GM19372 (cell line): ENCODE results near the gene SPINDOC.

ENCODE experiments used
- ATAC-seq: cut with Tn5 transposase; IDR thresholded peaks from one replicate; pipeline ENCODE4 v1.9.1; 2021; ENCODE audit warnings: mild to moderate bottlenecking, low read depth, moderate library complexity; ENCODE audit not compliant: unreplicated experiment

The SPINDOC gene

DNA sequence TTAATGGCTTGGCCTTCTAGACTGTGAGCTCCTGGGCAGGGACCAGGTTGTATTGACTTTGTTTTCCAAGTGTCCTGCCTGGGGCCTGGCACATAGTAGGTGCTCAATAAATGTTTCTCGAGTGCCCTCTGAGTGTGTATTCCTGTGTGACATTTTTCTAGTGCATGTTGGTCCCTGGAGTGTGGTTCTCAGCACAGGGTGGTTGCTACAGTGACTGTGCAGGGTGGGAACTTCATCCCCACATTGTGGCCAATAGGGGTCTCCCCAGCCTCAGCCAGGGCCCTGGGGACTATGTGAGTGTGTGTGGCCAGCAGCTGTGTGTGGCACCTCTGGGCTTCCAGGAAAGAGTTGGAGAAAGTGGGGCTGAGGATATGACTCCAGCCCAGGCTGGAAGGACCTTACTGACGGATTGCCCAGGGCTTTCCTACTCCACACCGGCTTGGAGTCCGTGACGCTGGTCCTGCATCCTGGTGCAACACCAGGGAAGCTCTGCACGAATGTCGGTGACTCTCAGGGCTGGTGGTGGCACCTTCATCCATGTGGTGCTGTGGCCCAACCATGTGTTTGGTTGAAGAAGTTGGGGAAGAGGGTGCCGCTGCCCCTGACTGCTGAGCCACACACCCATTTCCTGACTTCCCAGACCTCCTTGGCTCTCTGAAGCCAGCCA lies 16.7 kb downstream of the SPINDOC start:
- ATAC-seq = no peak

DNA sequence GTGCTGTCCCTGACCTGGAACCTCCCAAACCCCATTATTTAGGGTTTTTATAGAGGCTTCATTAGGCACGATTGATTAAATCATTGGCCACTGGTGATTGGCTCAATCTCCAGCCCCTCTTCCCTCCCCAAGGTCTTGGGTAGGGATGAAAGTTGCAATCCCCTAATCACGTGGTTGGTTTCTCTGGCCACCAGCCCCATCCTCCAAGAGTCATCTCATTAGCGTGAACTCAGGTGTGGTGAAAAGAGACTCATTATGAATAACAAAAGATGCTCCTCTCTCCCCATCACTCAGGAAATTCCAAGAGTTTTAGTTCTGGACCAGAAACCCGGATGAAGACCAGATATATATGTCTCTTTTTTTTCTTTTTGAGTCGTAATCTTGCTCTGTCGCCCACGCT lies 18.1 kb downstream of the SPINDOC start:
- ATAC-seq = no peak

- no peak for ATAC-seq
Observed at GRCh38 chr11:63832336-63832735, 19.1 kb downstream of the SPINDOC start.

GRCh38 chr11:63833048-63833447 lies 19.8 kb downstream of the SPINDOC start:
- no peak for ATAC-seq

DNA sequence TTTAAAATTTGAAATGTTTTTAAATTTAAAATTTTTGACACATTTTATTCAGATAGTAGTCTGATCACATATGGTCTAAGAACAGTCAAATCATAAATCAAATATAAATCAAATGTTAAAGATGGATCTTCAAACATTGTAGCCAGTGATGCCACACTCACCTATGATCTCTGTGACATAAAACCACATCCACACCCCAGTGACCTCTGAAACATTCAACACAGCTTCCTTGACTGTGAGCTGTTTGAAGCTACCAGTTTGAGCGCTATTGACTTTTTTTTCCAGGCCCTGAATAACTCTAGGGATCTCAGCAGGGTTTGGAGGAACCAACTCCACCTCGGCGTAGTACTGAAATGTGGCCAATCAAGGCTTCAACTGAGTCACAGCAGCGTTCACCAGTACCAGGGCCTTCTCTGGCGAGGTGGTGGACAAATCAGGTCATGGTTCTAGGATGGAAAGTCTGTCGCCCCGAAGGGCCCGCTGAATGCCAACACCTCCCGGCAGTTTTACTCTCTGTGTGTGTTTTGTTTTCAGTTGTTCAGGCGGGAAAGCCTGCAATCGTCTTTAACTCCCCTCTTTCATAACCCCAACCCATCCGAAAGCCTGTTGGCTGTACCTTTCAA lies 21.4 kb downstream of the SPINDOC start:
- no peak for ATAC-seq

- ATAC-seq = no peak
Observed at GRCh38 chr11:63835158-63835545, 21.9 kb downstream of the SPINDOC start.

DNA sequence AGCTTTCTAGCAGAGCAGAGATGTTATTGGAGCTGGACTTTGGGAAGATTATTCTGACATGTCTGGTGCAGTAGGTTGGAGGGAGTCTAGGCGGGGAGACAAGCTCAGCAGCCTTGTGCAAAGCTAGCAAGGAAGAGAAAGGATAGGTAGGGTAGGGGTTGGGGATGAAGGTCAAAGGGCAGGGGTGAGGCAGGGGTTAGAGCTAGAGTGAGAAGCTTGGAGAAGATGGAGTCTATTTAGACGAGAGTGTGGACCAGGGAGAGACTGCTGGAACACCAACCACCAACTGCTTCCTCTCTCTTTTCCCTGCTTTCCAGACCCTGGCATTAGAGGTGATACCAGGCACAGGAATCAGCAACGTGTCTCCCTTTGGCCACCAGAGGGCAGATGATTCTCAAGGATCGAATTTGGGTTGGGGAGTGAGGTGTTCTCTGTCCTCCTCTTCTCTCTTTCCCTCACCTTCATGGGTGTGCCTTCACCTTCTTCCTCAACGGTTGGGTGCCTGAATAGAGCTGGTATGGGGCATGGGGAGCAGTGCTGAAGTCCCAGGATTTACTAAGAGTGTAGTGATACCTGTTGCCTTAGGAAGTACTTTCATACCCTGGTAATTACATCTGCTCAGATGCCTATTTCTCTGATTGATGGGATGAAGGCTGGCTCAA lies 23.9 kb downstream of the SPINDOC start:
- ATAC-seq = no peak

DNA sequence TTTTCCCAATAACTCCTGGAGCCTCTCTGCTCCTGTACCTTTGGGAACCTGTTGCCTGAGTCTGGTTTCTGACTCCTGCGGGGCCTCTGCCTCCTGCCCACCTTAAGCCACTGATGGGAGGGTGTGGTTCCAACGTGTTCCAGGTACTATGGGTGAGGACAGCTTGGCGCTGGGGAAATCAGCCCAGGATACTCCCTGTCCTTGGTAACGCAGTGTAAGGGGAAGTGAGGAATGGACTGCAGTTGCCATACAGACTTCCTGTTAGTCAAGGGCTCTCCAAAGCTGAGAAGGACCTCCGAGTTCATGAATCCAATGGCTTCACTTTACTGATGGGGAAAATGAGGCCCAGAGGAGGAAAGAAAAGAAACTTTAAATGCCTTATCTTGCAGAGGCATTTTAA lies 24.5 kb downstream of the SPINDOC start:
- ATAC-seq = no peak

- ATAC-seq = no peak
Observed at GRCh38 chr11:63838150-63838677, 25.0 kb downstream of the SPINDOC start.

GRCh38 chr11:63838678-63839507 lies 25.6 kb downstream of the SPINDOC start, which contains the start of gene MARK2:
Gene MARK2 (plus strand): TSS chr11:63839110. CDS start chr11:63839507, 397 bp downstream.
- ATAC-seq = peak; percentile 80

DNA sequence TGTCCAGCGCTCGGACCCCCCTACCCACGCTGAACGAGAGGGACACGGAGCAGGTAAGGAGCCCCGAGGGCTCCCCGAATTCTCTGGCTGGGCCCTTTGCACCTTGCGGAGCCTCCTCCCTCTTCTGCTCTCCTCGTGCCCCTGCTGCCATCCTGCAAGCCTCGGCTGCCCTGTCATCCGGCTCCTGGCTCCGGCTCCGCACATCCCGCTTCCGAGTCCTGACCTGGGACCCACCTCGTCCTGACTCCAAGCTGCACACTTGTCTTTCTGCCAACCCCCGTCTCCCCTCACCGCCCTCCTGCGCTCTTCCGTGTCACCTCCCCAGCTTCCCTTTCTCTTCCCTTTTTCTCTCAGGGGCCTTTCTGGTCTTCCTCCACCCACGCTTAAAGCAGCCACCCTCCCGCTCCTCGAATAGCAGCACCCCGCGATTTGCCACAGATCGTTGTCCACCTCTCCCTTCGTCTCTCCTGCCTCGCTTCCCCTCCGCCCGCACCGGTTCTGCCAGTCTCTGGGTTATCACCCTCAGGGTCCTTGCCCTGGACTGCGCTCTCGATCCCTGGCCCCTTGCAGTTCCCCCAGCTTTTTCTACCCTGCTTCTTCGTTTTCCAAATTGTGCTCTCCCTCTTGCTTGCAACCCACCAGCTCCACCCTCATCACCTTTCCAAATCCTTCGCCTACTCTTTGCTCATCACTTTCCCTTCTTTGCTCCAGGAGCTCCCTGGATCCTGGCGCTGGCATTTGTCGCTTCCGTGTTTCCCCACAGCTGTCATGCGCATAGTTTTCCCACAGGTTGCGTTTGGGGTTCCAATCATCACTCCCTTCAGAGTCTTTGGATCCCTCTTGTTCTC lies 26.5 kb downstream of the SPINDOC start:
- ATAC-seq = no peak

DNA sequence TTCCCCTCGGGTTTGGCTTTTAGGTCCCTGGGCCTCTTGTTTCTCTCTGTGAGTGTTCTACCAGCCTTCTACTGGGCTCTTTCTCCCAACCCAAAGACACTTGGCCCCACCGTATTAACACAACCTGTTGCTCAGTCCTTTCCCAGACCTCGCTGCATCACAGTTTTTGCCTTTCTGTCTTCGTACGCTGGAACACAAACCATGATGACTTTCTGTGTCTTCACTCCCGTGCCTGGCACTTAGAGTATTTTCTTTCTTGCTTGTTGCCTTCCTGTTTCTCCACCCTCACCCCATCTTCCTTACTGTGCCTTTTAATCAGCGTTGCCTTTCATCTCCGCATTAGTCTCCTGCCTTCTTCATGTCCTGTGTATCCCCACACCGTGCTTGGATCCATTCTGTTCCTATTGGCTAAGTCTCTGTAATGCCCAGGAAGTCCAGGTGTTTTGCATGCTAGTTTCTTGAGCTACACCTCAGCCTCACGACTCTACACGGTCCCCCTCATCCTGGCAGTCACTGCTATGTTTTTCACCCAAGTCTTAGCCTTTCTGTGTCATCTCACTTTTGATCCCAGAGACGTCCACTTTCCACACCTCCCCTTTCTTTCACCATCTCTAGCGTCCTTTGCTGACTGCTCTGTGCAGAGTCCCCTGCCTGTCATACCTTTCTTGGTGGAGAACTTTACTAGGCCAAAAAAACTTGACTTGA lies 27.3 kb downstream of the SPINDOC start:
- no peak for ATAC-seq

GRCh38 chr11:63841554-63841953 lies 28.3 kb downstream of the SPINDOC start:
- ATAC-seq = no peak

GRCh38 chr11:63843041-63843440 lies 29.8 kb downstream of the SPINDOC start:
- ATAC-seq = no peak

DNA sequence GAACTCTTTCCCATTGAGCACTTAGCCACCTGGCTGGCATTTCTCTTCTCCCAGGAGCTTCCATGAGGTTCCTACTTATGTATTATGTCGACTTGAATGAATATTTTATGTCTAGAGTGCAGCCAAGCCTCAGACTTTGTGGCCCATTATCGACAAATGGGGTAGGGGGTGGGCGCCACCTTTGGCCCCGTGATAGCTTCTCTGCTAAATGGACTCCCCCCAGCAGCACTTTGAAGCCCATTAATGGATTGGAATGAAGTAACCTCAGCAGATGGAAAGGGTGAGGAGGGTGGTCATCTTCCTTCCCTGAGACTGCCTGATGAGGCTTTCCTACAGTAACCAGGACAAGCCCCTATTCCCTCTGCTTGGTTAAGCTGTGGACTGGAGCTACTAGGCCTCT lies 31.6 kb downstream of the SPINDOC start:
- ATAC-seq = no peak

- ATAC-seq = no peak
Observed at GRCh38 chr11:63845303-63845702, 32.0 kb downstream of the SPINDOC start.

DNA sequence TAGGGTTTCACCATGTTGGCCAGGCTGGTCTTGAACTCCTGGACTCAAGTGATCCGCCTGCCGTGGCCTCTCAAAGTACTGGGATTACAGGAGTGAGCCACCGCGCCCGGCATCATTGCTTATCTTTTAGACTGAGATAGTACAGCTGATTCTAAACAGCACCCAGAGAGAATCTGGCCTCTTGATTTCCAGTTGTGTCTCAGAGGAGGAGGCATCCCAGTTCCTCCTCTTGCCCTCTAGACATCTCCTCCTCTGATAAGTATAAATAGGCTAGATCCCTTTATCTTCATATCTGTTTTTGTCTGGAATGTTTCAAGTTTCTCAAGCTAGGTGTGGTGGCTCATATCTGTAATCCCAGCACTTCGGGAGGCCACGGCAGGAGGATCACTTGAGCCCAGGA lies 32.7 kb downstream of the SPINDOC start:
- no peak for ATAC-seq

- ATAC-seq = no peak
Observed at GRCh38 chr11:63846897-63847296, 33.6 kb downstream of the SPINDOC start.

DNA sequence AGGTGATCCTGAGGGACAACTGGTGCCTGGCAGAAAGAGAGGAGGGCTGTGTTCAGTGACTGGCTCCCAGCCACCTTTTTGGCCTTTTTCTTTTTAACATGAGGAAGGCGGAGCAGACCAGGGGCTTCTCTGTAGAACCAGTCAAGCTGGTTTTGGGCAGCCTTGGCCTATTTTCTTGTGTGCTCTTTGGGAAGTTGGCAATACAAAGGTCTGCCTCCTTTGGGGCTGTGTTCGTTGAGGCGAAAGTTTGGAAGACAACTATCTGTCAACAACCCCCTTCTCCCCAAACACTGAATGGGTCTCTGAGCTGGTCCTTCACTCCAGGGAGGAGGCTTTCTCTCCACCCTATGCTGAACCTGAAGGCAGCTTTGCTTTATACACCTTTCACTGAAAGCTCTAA lies 34.1 kb downstream of the SPINDOC start:
- ATAC-seq = no peak
